HepG2 (cell line): ENCODE measurements around the gene RPP25L. TPM values are rescaled to one million over a fixed set of nuclear protein-coding genes. Genes with fewer than 3 reads are reported as not detected.

Source experiments
- ATAC-seq: fragments of 200-7000 bp; cut with Tn5 transposase; 3 replicates; pipeline ENCODE4 v1.9.1; 2020; ENCODE audit warnings: mild to moderate bottlenecking, moderate library complexity
- BruUV-seq: library from RNA; stranded (reverse); fragments of 400-500 nt; replicated peaks from 2 replicates; lab custom pipeline; 2021; lab: Mats Ljungman, UMichigan
- CTCF ChIA-PET: fragments of 300-600 bp; formaldehyde crosslinking; extraction: SDS; loops from one replicate; lab custom pipeline; 2021; ENCODE audit warnings: low total read pairs, inconsistent platforms, low intra/inter-chr PET ratio; lab: Yijun Ruan, JAX
- POLR2A ChIA-PET: fragments of 350-600 bp; sonication (Branson Sonifier 250); formaldehyde crosslinking; loops from one replicate; lab custom pipeline; 2020; ENCODE audit warnings: antibody characterized with exemption, inconsistent platforms; lab: Yijun Ruan, JAX
- DNase-seq: peaks from one replicate; pipeline ENCODE4 v3.0.0-alpha.2; 2015; ENCODE audit warnings: low spot score
- FAIRE-seq: peaks from 3 replicates; lab custom pipeline; 2011; peaks lifted over from hg19 to GRCh38; lab: Jason Lieb, UNC
- H2AFZ ChIP-seq: one replicate; pipeline ENCODE4 v1.6.1; 2011; ENCODE audit warnings: low read length, inconsistent platforms
- H3K27ac ChIP-seq: fragments of 300-600 bp; 3 replicates; pipeline ENCODE4 v1.8.0; 2011; ENCODE audit warnings: mixed run types, mild to moderate bottlenecking, mixed read lengths, low read length, inconsistent platforms; ENCODE audit not compliant: insufficient read depth; ENCODE audit errors: extremely low read length
- H3K27me3 ChIP-seq, 2 experiments: fragments of 200-600 bp in 1 of 2; 2 replicates in 1 of 2; 3 replicates in 1 of 2; pipeline versions ENCODE4 v1.6.0 to v1.8.0; 2011; ENCODE audit warnings: low read length in 2 of 2, mild to moderate bottlenecking in 2 of 2, moderate library complexity in 2 of 2, inconsistent platforms in 1 of 2; ENCODE audit not compliant: insufficient read depth in 2 of 2, control insufficient read depth in 1 of 2
- H3K36me3 ChIP-seq, 2 experiments: fragments of 200-600 bp in 1 of 2; replicated peaks in 1 of 2; 2 replicates in 1 of 2; 3 replicates in 1 of 2; pipeline versions ENCODE4 v1.5.1 to v1.8.0; 2011; ENCODE audit warnings: low read length in 2 of 2, inconsistent platforms in 1 of 2; ENCODE audit not compliant: insufficient read depth in 2 of 2, control insufficient read depth in 1 of 2
- H3K4me1 ChIP-seq: 2 replicates; pipeline ENCODE4 v1.5.1; 2012; ENCODE audit warnings: low read length, inconsistent platforms; ENCODE audit not compliant: insufficient read depth
- H3K4me2 ChIP-seq: 2 replicates; pipeline ENCODE4 v1.6.0; 2011; ENCODE audit warnings: low read depth, low read length, inconsistent platforms
- H3K4me3 ChIP-seq, 3 experiments: fragments of 200-600 bp in 1 of 3; sonication (generic), shearing (Covaris generic) in 1 of 3; replicated peaks in 1 of 3; 2 replicates each; pipeline ENCODE4 v1.5.1; 2011 to 2016; ENCODE audit warnings: low read length in 3 of 3, inconsistent platforms in 2 of 3, low read depth in 2 of 3, mild to moderate bottlenecking in 2 of 3, control low read depth in 1 of 3, mixed read lengths in 1 of 3; ENCODE audit not compliant: insufficient read depth in 1 of 3
- H3K79me2 ChIP-seq: one replicate; pipeline ENCODE4 v1.6.1; 2011; ENCODE audit warnings: low read length, inconsistent platforms; ENCODE audit not compliant: insufficient read depth
- H3K9ac ChIP-seq: 2 replicates; pipeline ENCODE4 v1.6.0; 2011; ENCODE audit warnings: mild to moderate bottlenecking, low read depth, low read length, inconsistent platforms; ENCODE audit not compliant: insufficient read depth
- H3K9me3 ChIP-seq: 2 replicates; pipeline ENCODE4 v1.5.1; 2012; ENCODE audit warnings: mild to moderate bottlenecking, low read length
- H4K20me1 ChIP-seq: 2 replicates; pipeline ENCODE4 v1.6.0; 2011; ENCODE audit warnings: inconsistent platforms, mild to moderate bottlenecking, low read length, moderate library complexity; ENCODE audit not compliant: insufficient read depth
- AGO2 ChIP-seq: fragments of 200-400 bp; formaldehyde crosslinking; optimal IDR thresholded peaks from 2 replicates; pipeline ENCODE3; 2017; ENCODE audit warnings: mild to moderate bottlenecking, low read depth, low read length, moderate library complexity
- CHCHD3 ChIP-seq: sonication (generic); formaldehyde crosslinking; IDR thresholded peaks from 2 replicates; pipeline ENCODE4 v1.8.0; 2022; ENCODE audit warnings: mild to moderate bottlenecking, missing genetic modification reagents, moderate library complexity
- CREBL2 ChIP-seq: sonication (generic); formaldehyde crosslinking; IDR thresholded peaks from 2 replicates; pipeline ENCODE4 v1.8.1; 2023; ENCODE audit warnings: missing genetic modification reagents, mild to moderate bottlenecking, borderline replicate concordance
- ELF1 ChIP-seq: sonication (generic); formaldehyde crosslinking; IDR thresholded peaks from 2 replicates; pipeline ENCODE4 v1.4.0; 2020; ENCODE audit warnings: missing genetic modification reagents
- FOXP1 ChIP-seq, 2 experiments: fragments of 450-650 bp in 1 of 2; IDR thresholded peaks; 2 replicates each; pipeline ENCODE4 v1.6.1; 2017 to 2018; ENCODE audit warnings: antibody characterized with exemption in 1 of 2
- HMGA1 ChIP-seq: sonication (generic); formaldehyde crosslinking; conservative IDR thresholded peaks from 2 replicates; pipeline ENCODE4 v1.4.0; 2020; ENCODE audit warnings: missing genetic modification reagents
- JUN ChIP-seq: sonication (generic); formaldehyde crosslinking; IDR thresholded peaks from 2 replicates; pipeline ENCODE4 v1.4.0; 2020; ENCODE audit warnings: mild to moderate bottlenecking, missing genetic modification reagents
- MTF2 ChIP-seq: sonication (generic); formaldehyde crosslinking; IDR thresholded peaks from 2 replicates; pipeline ENCODE4 v1.5.0; 2020; ENCODE audit warnings: missing genetic modification reagents, borderline replicate concordance
- NR3C1 ChIP-seq: sonication (generic); formaldehyde crosslinking; IDR thresholded peaks from 2 replicates; pipeline ENCODE4 v1.4.0; 2020; ENCODE audit warnings: missing genetic modification reagents
- PAWR ChIP-seq: sonication (generic); formaldehyde crosslinking; IDR thresholded peaks from 2 replicates; pipeline ENCODE4 v1.4.0; 2020; ENCODE audit warnings: missing genetic modification reagents, mild to moderate bottlenecking, borderline replicate concordance
- SP5 ChIP-seq: IDR thresholded peaks from 2 replicates; pipeline ENCODE4 v1.6.1; 2016; ENCODE audit warnings: low read depth, borderline replicate concordance
- SUZ12 ChIP-seq: fragments of 150-350 bp; IDR thresholded peaks from 2 replicates; pipeline ENCODE4 v1.6.1; 2014; ENCODE audit warnings: low read depth, low read length
- ZBTB38 ChIP-seq: sonication (generic); formaldehyde crosslinking; IDR thresholded peaks from 2 replicates; pipeline ENCODE4 v1.5.1; 2020; ENCODE audit warnings: mild to moderate bottlenecking, missing genetic modification reagents
- ZBTB42 ChIP-seq: sonication (generic); formaldehyde crosslinking; IDR thresholded peaks from 2 replicates; pipeline ENCODE4 v1.5.0; 2020; ENCODE audit warnings: mild to moderate bottlenecking, missing genetic modification reagents
- ZNF251 ChIP-seq: sonication (generic); formaldehyde crosslinking; IDR thresholded peaks from 2 replicates; pipeline ENCODE4 v1.9.0; 2021; ENCODE audit warnings: mild to moderate bottlenecking, missing genetic modification reagents
- ZNF616 ChIP-seq: sonication (generic); formaldehyde crosslinking; IDR thresholded peaks from 2 replicates; pipeline ENCODE4 v1.5.0; 2020; ENCODE audit warnings: low read depth, mild to moderate bottlenecking, missing genetic modification reagents
- ZNF672 ChIP-seq: sonication (generic); formaldehyde crosslinking; IDR thresholded peaks from 2 replicates; pipeline ENCODE4 v1.8.1; 2022; ENCODE audit warnings: missing genetic modification reagents
- ZNF780A ChIP-seq: sonication (generic); formaldehyde crosslinking; IDR thresholded peaks from 2 replicates; pipeline ENCODE4 v1.8.0; 2022; ENCODE audit warnings: mild to moderate bottlenecking, missing genetic modification reagents, moderate library complexity
- ZSCAN9 ChIP-seq: IDR thresholded peaks from 2 replicates; pipeline ENCODE4 v1.6.1; 2016; ENCODE audit warnings: borderline replicate concordance
- WGBS: methylation state at CpG from one replicate; pipeline ENCODE4 v1.1.6; 2017; ENCODE audit warnings: low lambda C conversion rate; 5-methylcytosine and 5-hydroxymethylcytosine counted together
- in situ Hi-C: cut with HindIII; loops from 2 replicates; pipeline ENCODE4 v1.10.0; 2017; ENCODE audit warnings: low pct_unique_long_range_greater_than_20kb; ENCODE audit not compliant: extremely low pct_ligation_motif_present
- intact Hi-C: fragments of 100-400 bp; cut with micrococcal nuclease; formaldehyde crosslinking; loops from one replicate; pipeline ENCODE4 v1.10.0; 2022; ENCODE audit not compliant: unreplicated experiment
- polyA plus RNA-seq, 8 experiments: library from polyadenylated mRNA; depleted of rRNA in 3 of 8; stranded (reverse) in 7 of 8; unstranded in 1 of 8; fragments of >200 nt; fragmentation: Illumina TruSeq in 4 of 8; extraction: Trizol in 4 of 8; gene quantifications; 2 replicates each; pipeline versions ENCODE4 v1.2.1 to v1.2.3, GENCODE V29; 2011 to 2016; ENCODE audit warnings: low read depth in 4 of 8, missing spikeins in 1 of 8, mixed read lengths in 1 of 8; ENCODE audit not compliant: insufficient read depth in 1 of 8
- total RNA-seq, 5 experiments: library from RNA; depleted of rRNA; stranded (reverse); fragments of >200 nt; fragmentation: Illumina TruSeq; extraction: Trizol; gene quantifications; 2 replicates each; pipeline ENCODE4 v1.2.3, GENCODE V29; 2016; ENCODE audit warnings: low read depth in 1 of 5
- TF ChIP-seq, protein P1 (sequence below): sonication (generic); formaldehyde crosslinking; IDR thresholded peaks from 2 replicates; pipeline ENCODE4 v1.4.0; 2020; ENCODE audit warnings: mild to moderate bottlenecking, missing genetic modification reagents
- TF ChIP-seq, protein P2 (sequence below): sonication (generic); formaldehyde crosslinking; IDR thresholded peaks from 2 replicates; pipeline ENCODE4 v1.5.1; 2020; ENCODE audit warnings: mild to moderate bottlenecking, missing genetic modification reagents, moderate library complexity

Gene RPP25L
- total and polyA plus RNA-seq, 2 of the 13 experiments (the other 11 are each of a cell fraction or from before 2014, with no cell fraction given): 24.5 to 27.3 TPM

GRCh38 chr9:34570376-34570775 is 41.5 kb downstream of the RPP25L start (continued):
- TF ChIP-seq CREBL2 (CRISPR knock-in tag) (no peak), AGO2 (no peak), PAWR (CRISPR knock-in tag) (no peak)
- TF ChIP-seq, protein P1, sequence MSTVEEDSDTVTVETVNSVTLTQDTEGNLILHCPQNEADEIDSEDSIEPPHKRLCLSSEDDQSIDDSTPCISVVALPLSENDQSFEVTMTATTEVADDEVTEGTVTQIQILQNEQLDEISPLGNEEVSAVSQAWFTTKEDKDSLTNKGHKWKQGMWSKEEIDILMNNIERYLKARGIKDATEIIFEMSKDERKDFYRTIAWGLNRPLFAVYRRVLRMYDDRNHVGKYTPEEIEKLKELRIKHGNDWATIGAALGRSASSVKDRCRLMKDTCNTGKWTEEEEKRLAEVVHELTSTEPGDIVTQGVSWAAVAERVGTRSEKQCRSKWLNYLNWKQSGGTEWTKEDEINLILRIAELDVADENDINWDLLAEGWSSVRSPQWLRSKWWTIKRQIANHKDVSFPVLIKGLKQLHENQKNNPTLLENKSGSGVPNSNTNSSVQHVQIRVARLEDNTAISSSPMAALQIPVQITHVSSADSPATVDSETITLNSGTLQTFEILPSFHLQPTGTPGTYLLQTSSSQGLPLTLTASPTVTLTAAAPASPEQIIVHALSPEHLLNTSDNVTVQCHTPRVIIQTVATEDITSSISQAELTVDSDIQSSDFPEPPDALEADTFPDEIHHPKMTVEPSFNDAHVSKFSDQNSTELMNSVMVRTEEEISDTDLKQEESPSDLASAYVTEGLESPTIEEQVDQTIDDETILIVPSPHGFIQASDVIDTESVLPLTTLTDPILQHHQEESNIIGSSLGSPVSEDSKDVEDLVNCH: no peak

DNA sequence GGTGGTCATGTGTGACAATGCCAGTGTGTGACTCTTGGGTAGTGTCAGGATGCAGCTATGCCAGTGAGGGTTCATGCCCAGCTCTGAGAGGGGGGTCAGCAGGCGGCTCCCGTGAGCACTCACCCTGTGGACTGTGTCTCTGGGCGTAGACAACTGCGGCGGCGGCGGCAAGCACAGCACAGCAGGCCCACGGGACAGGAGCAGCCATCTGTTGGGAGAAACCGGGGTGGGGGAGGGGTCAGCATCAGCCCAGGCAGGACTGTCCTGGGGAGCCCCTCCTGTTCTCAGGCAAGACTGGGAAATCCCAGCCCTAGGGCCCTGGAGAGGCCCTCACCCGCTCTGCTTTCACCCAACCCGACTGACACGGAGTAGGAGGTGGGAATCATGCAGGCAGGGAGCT is 43.1 kb downstream of the RPP25L start:
- H3K27me3 ChIP-seq: peaks cover 8 to 84% of the 10 kb centered on the region in 2 experiments
- intact Hi-C loops (no loop called here), in situ Hi-C loops (no loop called here)
- no peak overlapping the region for H3K9ac ChIP-seq
- CTCF ChIA-PET: no interaction called here
- H3K4me3 ChIP-seq: no peak overlapping the region
- H3K4me2 ChIP-seq: no peak overlapping the region
- DNase-seq: no peak
- 4% methylated on average over 3 of the region's 12 CpGs for WGBS
- BruUV-seq: no TSS peak
- POLR2A ChIA-PET: no interaction called here
- no peaks in the 10 kb centered on the region for H4K20me1 ChIP-seq
- FAIRE-seq: no peak
- ATAC-seq: no peak
- H3K9me3 ChIP-seq: no peaks in the 10 kb centered on the region
- H3K4me1 ChIP-seq: no peaks in the 10 kb centered on the region
- H3K36me3 ChIP-seq: no peaks in the 10 kb centered on the region
- H2AFZ ChIP-seq: no peak overlapping the region
- H3K79me2 ChIP-seq: no peaks in the 10 kb centered on the region
- no peak overlapping the region for H3K27ac ChIP-seq
- TF ChIP-seq MTF2 (CRISPR knock-in tag) (no peak), ZNF616 (CRISPR knock-in tag) (no peak), ZSCAN9 (CRISPR knock-in tag) (no peak), ZBTB42 (CRISPR knock-in tag) (no peak), NR3C1 (CRISPR knock-in tag) (no peak), FOXP1 (IDR thresholded peaks at IDR 0.05) (no peak), FOXP1 (CRISPR knock-in tag; IDR thresholded peaks at IDR 0.05) (no peak), ELF1 (no peak), CHCHD3 (no peak), ZNF780A (CRISPR knock-in tag) (no peak), ZBTB38 (CRISPR knock-in tag) (no peak), SP5 (CRISPR knock-in tag) (no peak), ZNF672 (CRISPR knock-in tag) (no peak), HMGA1 (CRISPR knock-in tag) (no peak), SUZ12 (no peak), JUN (CRISPR knock-in tag) (no peak), ZNF251 (CRISPR knock-in tag) (no peak)
- TF ChIP-seq, protein P2, sequence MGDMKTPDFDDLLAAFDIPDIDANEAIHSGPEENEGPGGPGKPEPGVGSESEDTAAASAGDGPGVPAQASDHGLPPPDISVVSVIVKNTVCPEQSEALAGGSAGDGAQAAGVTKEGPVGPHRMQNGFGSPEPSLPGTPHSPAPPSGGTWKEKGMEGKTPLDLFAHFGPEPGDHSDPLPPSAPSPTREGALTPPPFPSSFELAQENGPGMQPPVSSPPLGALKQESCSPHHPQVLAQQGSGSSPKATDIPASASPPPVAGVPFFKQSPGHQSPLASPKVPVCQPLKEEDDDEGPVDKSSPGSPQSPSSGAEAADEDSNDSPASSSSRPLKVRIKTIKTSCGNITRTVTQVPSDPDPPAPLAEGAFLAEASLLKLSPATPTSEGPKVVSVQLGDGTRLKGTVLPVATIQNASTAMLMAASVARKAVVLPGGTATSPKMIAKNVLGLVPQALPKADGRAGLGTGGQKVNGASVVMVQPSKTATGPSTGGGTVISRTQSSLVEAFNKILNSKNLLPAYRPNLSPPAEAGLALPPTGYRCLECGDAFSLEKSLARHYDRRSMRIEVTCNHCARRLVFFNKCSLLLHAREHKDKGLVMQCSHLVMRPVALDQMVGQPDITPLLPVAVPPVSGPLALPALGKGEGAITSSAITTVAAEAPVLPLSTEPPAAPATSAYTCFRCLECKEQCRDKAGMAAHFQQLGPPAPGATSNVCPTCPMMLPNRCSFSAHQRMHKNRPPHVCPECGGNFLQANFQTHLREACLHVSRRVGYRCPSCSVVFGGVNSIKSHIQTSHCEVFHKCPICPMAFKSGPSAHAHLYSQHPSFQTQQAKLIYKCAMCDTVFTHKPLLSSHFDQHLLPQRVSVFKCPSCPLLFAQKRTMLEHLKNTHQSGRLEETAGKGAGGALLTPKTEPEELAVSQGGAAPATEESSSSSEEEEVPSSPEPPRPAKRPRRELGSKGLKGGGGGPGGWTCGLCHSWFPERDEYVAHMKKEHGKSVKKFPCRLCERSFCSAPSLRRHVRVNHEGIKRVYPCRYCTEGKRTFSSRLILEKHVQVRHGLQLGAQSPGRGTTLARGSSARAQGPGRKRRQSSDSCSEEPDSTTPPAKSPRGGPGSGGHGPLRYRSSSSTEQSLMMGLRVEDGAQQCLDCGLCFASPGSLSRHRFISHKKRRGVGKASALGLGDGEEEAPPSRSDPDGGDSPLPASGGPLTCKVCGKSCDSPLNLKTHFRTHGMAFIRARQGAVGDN (CRISPR knock-in tag): no peak
